GM21825 (cell line): ENCODE measurements around the gene UBFD1.
"Not testable (repeated sequence)": the region's sequence is repeated elsewhere in the genome, so short reads cannot be mapped to it uniquely, and the experiment has no call there.

Experiments used
- ATAC-seq: cut with Tn5 transposase; IDR thresholded peaks from one replicate; pipeline ENCODE4 v1.9.1; 2021; ENCODE audit warnings: mild to moderate bottlenecking, moderate library complexity; ENCODE audit not compliant: unreplicated experiment

The UBFD1 gene

GRCh38 chr16:23524886-23525285 is 32.6 kb upstream of the UBFD1 start:
- ATAC-seq, result no peak

- ATAC-seq, result no peak
These were observed 29.4 kb upstream of the UBFD1 start for GRCh38 chr16:23527961-23528643.

GRCh38 chr16:23528644-23529310 is 28.8 kb upstream of the UBFD1 start:
- ATAC-seq, result no peak

- no peak for ATAC-seq
These were observed 27.5 kb upstream of the UBFD1 start for GRCh38 chr16:23530062-23530461.

- no peak for ATAC-seq
These were observed 25.1 kb upstream of the UBFD1 start for GRCh38 chr16:23532448-23532847.

GRCh38 chr16:23534868-23535860 is 22.4 kb upstream of the UBFD1 start:
- ATAC-seq, result no peak

GRCh38 chr16:23535901-23536300 is 21.6 kb upstream of the UBFD1 start:
- ATAC-seq, result no peak

- ATAC-seq, result no peak
These were observed 20.1 kb upstream of the UBFD1 start for GRCh38 chr16:23537390-23537789.

GRCh38 chr16:23538919-23539278 is 18.6 kb upstream of the UBFD1 start:
- no peak for ATAC-seq

- ATAC-seq, result no peak
These were observed 17.3 kb upstream of the UBFD1 start for GRCh38 chr16:23539984-23540816.

- ATAC-seq, result not testable (repeated sequence)
These were observed 16.7 kb upstream of the UBFD1 start for GRCh38 chr16:23540817-23541178.

- no peak for ATAC-seq
These were observed 13.1 kb upstream of the UBFD1 start for GRCh38 chr16:23544436-23544835.

GRCh38 chr16:23549938-23550337 is 7.6 kb upstream of the UBFD1 start:
- no peak for ATAC-seq

GRCh38 chr16:23552161-23552560 is 5.4 kb upstream of the UBFD1 start:
- no peak for ATAC-seq

- ATAC-seq, result no peak
These were observed 3.0 kb upstream of the UBFD1 start for GRCh38 chr16:23554536-23554935.

GRCh38 chr16:23557779-23558702 is 514 bp downstream of the UBFD1 start:
- ATAC-seq, result no peak

GRCh38 chr16:23561586-23561985 is 4.1 kb downstream of the UBFD1 start:
- no peak for ATAC-seq

GRCh38 chr16:23562505-23562904 is 5.0 kb downstream of the UBFD1 start:
- no peak for ATAC-seq

- no peak for ATAC-seq
These were observed 5.7 kb downstream of the UBFD1 start for GRCh38 chr16:23563186-23563585.
